Neural cell (in vitro differentiated cells): ENCODE measurements around the gene GAL. TPM values are rescaled to one million over a fixed set of nuclear protein-coding genes. Genes with fewer than 3 reads are reported as not detected.

Experiments
- H2AFZ ChIP-seq: fragments of 200-600, 300-800 bp; sonication (generic), shearing (Covaris generic); 2 replicates; pipeline ENCODE4 v1.6.0; 2014; ENCODE audit warnings: low read depth, mild to moderate bottlenecking, antibody characterized with exemption, low read length, moderate library complexity
- H3F3A ChIP-seq: fragments of 200-600 bp; shearing (Covaris generic); 2 replicates; pipeline ENCODE4 v1.6.1; 2016; ENCODE audit warnings: mild to moderate bottlenecking, moderate library complexity, mixed read lengths, antibody characterized with exemption, low read length; ENCODE audit not compliant: insufficient read depth, poor library complexity, severe bottlenecking
- H3K27ac ChIP-seq: fragments of 200-600, 300-800 bp; sonication (generic), shearing (Covaris generic); 2 replicates; pipeline ENCODE4 v1.5.1; 2014; ENCODE audit warnings: mild to moderate bottlenecking, low read length, moderate library complexity
- H3K27me3 ChIP-seq: fragments of 300-800, 200-600 bp; sonication (generic), shearing (Covaris generic); 2 replicates; pipeline ENCODE4 v1.6.0; 2014; ENCODE audit warnings: mild to moderate bottlenecking, low read depth, low read length, moderate library complexity; ENCODE audit not compliant: insufficient read depth
- H3K36me3 ChIP-seq: fragments of 300-800, 200-600 bp; sonication (generic), shearing (Covaris generic); 2 replicates; pipeline ENCODE4 v1.5.1; 2014; ENCODE audit warnings: mild to moderate bottlenecking, antibody characterized with exemption, low read length, moderate library complexity; ENCODE audit not compliant: insufficient read depth
- H3K4me2 ChIP-seq: fragments of 300-800, 200-600 bp; sonication (generic), shearing (Covaris generic); 2 replicates; pipeline ENCODE4 v1.6.0; 2014; ENCODE audit warnings: mild to moderate bottlenecking, low read length
- H3K4me3 ChIP-seq: fragments of 300-800, 200-600 bp; sonication (generic), shearing (Covaris generic); 2 replicates; pipeline ENCODE4 v1.5.1; 2014; ENCODE audit warnings: mild to moderate bottlenecking, low read length, moderate library complexity
- H3K79me2 ChIP-seq: fragments of 200-600 bp; shearing (Covaris generic); replicated peaks from 2 replicates; pipeline ENCODE4 v1.6.0; 2014; ENCODE audit warnings: mild to moderate bottlenecking, low read length, moderate library complexity; ENCODE audit not compliant: insufficient read depth
- H3K9ac ChIP-seq: fragments of 300-800, 200-600 bp; sonication (generic), shearing (Covaris generic); 2 replicates; pipeline ENCODE4 v1.6.1; 2016; ENCODE audit warnings: mild to moderate bottlenecking, low read length, mixed read lengths
- H3K9me2 ChIP-seq: fragments of 200-600 bp; shearing (Covaris generic); 2 replicates; pipeline ENCODE4 v1.6.1; 2016; ENCODE audit warnings: mild to moderate bottlenecking, low read length, mixed read lengths; ENCODE audit not compliant: insufficient read depth
- H3K9me3 ChIP-seq: fragments of 200-600, 300-800 bp; sonication (generic), shearing (Covaris generic); 2 replicates; pipeline ENCODE4 v1.6.1; 2016; ENCODE audit warnings: mild to moderate bottlenecking, mixed run types, low read length, moderate library complexity, mixed read lengths
- H4K20me1 ChIP-seq: fragments of 200-600 bp; shearing (Covaris generic); 2 replicates; pipeline ENCODE4 v1.6.1; 2016; ENCODE audit warnings: mild to moderate bottlenecking, mixed run types; ENCODE audit not compliant: insufficient read depth
- CTCF ChIP-seq: fragments of 450-650 bp; IDR thresholded peaks from 2 replicates; pipeline ENCODE4 v1.5.1; 2014; ENCODE audit warnings: antibody characterized with exemption, mild to moderate bottlenecking, moderate library complexity; ENCODE audit not compliant: poor library complexity, severe bottlenecking
- EP300 ChIP-seq: fragments of 450-650 bp; conservative IDR thresholded peaks from 2 replicates; pipeline ENCODE4 v1.6.1; 2014; ENCODE audit warnings: antibody characterized with exemption, mild to moderate bottlenecking, moderate library complexity; ENCODE audit not compliant: poor library complexity, severe bottlenecking
- EZH2 ChIP-seq: fragments of 200-600, 300-800 bp; shearing (Covaris generic), sonication (generic); IDR thresholded peaks from 2 replicates; pipeline ENCODE4 v1.6.1; 2014; ENCODE audit warnings: antibody characterized with exemption, low read length, borderline replicate concordance, mild to moderate bottlenecking; ENCODE audit not compliant: insufficient read depth, poor library complexity, severe bottlenecking
- MXI1 ChIP-seq: fragments of 450-650 bp; conservative IDR thresholded peaks from 2 replicates; pipeline ENCODE4 v1.6.1; 2014; ENCODE audit warnings: antibody characterized with exemption, mild to moderate bottlenecking; ENCODE audit not compliant: poor library complexity, severe bottlenecking
- POLR2AphosphoS5 ChIP-seq: IDR thresholded peaks from 2 replicates; pipeline ENCODE4 v1.6.1; 2012
- RAD21 ChIP-seq: fragments of 450-650 bp; conservative IDR thresholded peaks from 2 replicates; pipeline ENCODE4 v1.6.1; 2014; ENCODE audit warnings: antibody characterized with exemption, mild to moderate bottlenecking, moderate library complexity
- SMC3 ChIP-seq: fragments of 450-650 bp; conservative IDR thresholded peaks from 2 replicates; pipeline ENCODE4 v1.6.1; 2014; ENCODE audit warnings: antibody characterized with exemption, mild to moderate bottlenecking, moderate library complexity; ENCODE audit not compliant: poor library complexity
- TAF1 ChIP-seq: IDR thresholded peaks from 2 replicates; pipeline ENCODE4 v1.6.1; 2012; ENCODE audit warnings: low read depth
- polyA plus RNA-seq: library from polyadenylated mRNA; depleted of rRNA; stranded (reverse); fragments of >200 nt; gene quantifications from 2 replicates; pipeline ENCODE4 v1.2.3, GENCODE V29; 2014
- TF ChIP-seq, protein P1 (sequence below): IDR thresholded peaks from 2 replicates; pipeline ENCODE4 v1.6.1; 2012; ENCODE audit warnings: borderline replicate concordance

Gene GAL
- polyA plus RNA-seq, 1 donor from 2014 or later, result 2.1 TPM

DNA sequence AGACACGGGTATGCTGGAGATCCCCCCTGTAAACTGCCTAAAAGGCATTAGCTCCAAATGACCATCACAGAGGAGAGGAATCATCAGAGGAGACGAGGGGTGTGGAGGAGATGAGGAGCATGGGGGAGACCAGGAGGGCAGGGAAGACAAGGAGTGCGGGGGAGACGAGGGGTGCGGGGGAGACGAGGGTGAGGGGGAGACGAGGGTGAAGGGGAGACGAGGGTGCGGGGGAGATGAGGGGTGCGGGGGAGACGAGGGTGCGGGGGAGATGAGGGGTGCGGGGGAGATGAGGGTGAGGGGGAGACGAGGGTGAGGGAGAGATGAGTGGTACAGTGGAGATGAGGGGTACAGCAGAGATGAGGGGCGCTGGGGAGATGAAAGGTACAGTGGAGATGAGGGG lies 17.5 kb upstream of the GAL start:
- Histone ChIP-seq H3K4me3 (no peak overlapping the region), H3K27ac (no peak overlapping the region), H3K9me3 (no peaks in the 10 kb centered on the region), H3K79me2 (no peaks in the 10 kb centered on the region), H4K20me1 (no peaks in the 10 kb centered on the region), H3K27me3 (no peaks in the 10 kb centered on the region), H3K4me2 (no peak overlapping the region), H3F3A (no peaks in the 10 kb centered on the region), H3K36me3 (no peaks in the 10 kb centered on the region), H3K9ac (no peak overlapping the region), H3K9me2 (no peaks in the 10 kb centered on the region), H2AFZ (no peak overlapping the region)
- TF ChIP-seq MXI1 (no peak), EZH2 (no peak), POLR2AphosphoS5 (no peak), TAF1 (no peak), CTCF (no peak), SMC3 (no peak), RAD21 (no peak), EP300 (no peak)
- TF ChIP-seq, protein P1, sequence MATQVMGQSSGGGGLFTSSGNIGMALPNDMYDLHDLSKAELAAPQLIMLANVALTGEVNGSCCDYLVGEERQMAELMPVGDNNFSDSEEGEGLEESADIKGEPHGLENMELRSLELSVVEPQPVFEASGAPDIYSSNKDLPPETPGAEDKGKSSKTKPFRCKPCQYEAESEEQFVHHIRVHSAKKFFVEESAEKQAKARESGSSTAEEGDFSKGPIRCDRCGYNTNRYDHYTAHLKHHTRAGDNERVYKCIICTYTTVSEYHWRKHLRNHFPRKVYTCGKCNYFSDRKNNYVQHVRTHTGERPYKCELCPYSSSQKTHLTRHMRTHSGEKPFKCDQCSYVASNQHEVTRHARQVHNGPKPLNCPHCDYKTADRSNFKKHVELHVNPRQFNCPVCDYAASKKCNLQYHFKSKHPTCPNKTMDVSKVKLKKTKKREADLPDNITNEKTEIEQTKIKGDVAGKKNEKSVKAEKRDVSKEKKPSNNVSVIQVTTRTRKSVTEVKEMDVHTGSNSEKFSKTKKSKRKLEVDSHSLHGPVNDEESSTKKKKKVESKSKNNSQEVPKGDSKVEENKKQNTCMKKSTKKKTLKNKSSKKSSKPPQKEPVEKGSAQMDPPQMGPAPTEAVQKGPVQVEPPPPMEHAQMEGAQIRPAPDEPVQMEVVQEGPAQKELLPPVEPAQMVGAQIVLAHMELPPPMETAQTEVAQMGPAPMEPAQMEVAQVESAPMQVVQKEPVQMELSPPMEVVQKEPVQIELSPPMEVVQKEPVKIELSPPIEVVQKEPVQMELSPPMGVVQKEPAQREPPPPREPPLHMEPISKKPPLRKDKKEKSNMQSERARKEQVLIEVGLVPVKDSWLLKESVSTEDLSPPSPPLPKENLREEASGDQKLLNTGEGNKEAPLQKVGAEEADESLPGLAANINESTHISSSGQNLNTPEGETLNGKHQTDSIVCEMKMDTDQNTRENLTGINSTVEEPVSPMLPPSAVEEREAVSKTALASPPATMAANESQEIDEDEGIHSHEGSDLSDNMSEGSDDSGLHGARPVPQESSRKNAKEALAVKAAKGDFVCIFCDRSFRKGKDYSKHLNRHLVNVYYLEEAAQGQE, result no peak

DNA sequence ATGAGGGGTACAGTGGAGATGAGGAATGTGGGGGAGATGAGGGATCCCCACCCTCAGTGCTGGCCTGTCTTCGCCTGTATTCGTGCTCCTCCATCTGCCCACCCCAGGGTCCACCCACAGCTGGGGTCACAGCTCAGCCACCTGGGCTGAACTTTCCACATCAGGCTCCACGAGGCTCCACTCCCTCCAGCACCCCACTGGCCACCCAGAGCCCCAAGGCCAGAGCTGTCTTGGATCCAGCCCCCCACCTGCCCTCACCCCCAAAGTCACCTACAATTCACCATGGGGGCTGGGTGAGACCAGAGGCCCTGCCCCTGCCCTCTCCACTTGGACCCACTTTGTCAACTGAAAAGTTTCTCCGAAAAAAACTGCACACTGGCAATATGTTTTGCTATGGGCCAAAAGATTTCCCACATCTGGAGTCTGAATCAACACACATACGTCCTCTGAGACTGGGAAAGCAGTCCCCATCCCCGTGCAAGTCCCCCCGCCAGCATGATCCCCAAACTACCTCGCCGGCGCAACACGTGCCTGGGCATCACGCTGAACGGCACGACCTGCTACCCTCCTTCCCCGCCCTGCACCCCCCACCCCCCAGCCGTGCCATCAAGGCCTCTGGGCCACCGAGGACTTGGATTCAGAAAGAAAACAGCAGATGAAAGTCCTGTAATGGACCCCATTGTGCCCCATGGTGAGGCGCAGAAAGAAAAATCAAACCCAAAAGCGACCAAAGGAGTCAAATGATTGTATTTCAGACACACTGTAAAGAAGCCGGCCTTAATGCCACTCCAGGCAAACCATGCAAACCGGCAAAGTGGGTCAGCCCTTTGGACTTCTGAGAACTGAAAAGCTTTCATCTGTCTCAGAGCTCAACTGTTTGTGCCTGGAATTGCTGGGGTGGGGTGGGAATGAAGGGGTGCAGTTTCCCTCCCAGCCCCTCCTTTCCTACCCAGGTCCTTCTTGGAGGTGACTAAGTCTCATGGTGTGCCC lies 16.5 kb upstream of the GAL start:
- Histone ChIP-seq H3K9me2 (no peaks in the 10 kb centered on the region), H3K9ac (no peak overlapping the region), H3K9me3 (no peaks in the 10 kb centered on the region), H3K27me3 (no peaks in the 10 kb centered on the region), H3F3A (no peaks in the 10 kb centered on the region), H3K4me2 (no peak overlapping the region), H3K79me2 (no peaks in the 10 kb centered on the region), H3K27ac (no peak overlapping the region), H3K4me3 (no peak overlapping the region), H3K36me3 (no peaks in the 10 kb centered on the region), H4K20me1 (no peaks in the 10 kb centered on the region), H2AFZ (no peak overlapping the region)
- no peak for TF ChIP-seq CTCF
- TF ChIP-seq POLR2AphosphoS5, result no peak
- TF ChIP-seq, protein P1, result no peak
- TF ChIP-seq EZH2, result no peak
